GM12801 (cell line): ENCODE data around the gene ROCK2.

Source experiments
- TF ChIP-seq, protein P1 (sequence below): IDR thresholded peaks from one replicate; pipeline ENCODE4 v1.5.1; 2011; ENCODE audit warnings: control low read depth; ENCODE audit not compliant: insufficient read length; ENCODE audit errors: extremely low read depth

ROCK2 gene

DNA sequence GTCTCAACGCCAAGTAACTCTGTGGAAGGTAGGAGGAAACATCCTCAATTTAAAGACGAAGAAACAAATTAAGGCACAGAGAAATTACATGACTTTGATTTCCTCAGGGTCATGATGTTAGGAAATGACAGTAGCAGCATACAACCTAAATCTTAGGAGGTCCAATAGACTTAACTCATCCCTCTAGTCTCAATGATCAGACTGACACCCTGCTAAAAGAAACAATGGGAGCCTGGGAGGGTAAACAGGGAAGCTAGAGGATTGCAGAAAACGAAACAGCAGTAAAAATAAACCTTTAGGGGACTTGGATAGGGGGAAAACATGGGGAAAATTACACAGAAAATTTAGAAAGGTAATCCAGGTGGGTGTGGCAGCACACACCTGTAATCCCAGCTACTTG, 56.0 kb downstream of the ROCK2 start:
- TF ChIP-seq, protein P1, sequence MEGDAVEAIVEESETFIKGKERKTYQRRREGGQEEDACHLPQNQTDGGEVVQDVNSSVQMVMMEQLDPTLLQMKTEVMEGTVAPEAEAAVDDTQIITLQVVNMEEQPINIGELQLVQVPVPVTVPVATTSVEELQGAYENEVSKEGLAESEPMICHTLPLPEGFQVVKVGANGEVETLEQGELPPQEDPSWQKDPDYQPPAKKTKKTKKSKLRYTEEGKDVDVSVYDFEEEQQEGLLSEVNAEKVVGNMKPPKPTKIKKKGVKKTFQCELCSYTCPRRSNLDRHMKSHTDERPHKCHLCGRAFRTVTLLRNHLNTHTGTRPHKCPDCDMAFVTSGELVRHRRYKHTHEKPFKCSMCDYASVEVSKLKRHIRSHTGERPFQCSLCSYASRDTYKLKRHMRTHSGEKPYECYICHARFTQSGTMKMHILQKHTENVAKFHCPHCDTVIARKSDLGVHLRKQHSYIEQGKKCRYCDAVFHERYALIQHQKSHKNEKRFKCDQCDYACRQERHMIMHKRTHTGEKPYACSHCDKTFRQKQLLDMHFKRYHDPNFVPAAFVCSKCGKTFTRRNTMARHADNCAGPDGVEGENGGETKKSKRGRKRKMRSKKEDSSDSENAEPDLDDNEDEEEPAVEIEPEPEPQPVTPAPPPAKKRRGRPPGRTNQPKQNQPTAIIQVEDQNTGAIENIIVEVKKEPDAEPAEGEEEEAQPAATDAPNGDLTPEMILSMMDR, result no peak

DNA sequence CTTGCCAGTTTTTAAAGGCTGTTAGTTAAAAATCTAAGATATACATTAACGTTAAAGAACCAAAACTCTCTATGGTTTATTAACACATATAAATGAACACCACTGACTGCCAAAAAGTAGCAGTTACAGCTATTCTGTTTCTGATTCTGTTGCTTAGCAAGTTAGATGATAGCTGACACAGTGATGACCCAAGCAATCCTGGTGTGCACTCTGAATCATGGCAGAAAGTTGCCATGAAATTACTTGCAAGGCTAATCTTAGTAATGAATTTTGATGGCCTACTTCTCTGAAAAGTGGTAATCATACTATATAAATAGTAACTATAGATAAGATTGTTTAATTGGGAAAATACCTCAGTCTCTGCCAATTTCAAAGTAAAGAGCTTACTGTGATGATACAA, 57.7 kb downstream of the ROCK2 start:
- TF ChIP-seq, protein P1, result no peak

DNA sequence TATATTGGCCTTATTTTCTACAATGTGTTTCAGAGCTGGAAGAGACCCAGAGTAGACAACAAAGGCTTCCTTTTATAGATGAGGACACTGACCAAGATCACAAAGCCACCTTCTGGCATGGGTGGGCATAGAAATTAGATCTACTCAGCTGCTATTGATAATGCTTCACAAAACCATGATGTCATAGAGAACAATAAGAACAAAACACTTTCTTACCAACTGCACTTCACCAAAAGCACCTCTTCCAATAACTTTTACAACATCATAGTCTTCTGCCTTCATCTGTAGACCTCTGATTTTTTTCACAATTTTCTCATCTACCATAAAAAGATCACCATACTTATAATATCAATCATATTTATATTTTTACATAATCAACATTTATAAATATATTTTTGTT, 58.1 kb downstream of the ROCK2 start:
- TF ChIP-seq, protein P1, result no peak

DNA sequence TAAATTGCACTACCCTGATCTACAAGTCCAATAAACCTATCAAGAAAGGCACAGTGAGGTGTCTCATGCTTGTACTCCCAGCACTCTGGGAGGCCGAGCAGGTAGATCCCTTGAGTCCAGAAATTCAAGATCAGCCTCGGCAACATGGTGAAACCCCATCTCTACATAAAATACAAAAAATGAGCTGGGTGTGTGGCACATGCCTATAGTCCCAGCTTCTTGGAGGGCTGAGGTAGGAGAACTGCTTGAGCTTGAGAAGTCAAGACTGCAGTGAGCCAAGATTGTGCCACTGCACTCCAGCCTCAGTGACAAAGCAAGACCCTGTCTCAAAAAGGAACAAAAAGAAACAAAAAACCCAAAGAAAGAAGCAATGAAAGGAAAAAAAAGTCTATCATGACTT, 58.9 kb downstream of the ROCK2 start:
- TF ChIP-seq, protein P1, result no peak

DNA sequence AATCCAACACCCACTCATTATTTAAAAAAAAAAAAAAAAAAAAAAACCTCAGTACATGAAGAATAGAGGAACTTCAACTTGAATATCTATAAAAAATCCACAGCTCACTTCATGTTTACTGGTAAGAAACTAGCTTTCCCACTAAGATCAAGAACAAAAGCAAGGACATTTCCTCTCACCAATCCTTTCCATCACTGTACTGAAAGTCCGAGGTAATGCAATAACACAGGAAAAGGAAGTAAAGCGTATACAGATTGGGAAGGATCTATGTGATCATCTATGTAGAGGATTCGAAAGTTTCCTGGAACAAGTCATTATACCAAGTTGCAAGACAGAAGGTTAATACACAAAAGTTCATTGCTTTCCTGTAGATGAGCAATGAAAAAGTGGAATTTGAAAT, 63.2 kb downstream of the ROCK2 start:
- TF ChIP-seq, protein P1, result no peak

DNA sequence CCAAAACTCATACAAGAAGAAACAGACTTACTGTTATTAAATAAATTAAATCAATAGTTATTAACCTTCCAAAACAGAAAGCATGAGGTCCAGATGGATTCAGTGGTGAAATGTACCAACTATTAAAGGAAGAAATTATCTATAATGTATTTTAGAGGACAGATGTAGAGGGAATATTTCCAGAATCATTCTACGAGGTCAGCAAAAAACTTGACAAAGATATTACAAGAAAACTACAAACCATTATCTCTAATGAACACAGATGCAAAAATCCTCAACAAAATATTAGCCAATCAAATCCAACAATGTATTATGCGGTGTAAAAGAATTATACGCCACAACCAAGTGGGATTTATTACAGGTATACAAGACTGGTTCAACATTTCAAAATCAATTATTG, 63.7 kb downstream of the ROCK2 start:
- TF ChIP-seq, protein P1, result no peak

DNA sequence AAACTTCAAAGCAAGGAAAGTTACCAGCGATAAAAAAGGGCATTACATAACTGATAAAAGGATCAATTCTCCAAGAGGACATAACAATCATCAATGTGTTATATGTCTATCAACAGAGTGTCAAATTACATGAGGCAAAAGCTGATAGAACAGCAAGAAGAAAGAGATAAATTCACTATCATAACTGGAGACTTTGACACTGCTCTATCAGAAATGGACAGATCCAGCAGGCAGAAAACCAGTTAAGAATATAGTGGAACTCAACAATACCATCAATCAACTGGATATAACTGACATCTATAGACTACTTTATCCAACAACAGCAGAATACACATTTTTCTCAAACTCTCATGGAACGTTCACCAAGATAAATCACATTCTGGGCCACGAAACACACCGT, 65.0 kb downstream of the ROCK2 start:
- TF ChIP-seq, protein P1, result no peak

DNA sequence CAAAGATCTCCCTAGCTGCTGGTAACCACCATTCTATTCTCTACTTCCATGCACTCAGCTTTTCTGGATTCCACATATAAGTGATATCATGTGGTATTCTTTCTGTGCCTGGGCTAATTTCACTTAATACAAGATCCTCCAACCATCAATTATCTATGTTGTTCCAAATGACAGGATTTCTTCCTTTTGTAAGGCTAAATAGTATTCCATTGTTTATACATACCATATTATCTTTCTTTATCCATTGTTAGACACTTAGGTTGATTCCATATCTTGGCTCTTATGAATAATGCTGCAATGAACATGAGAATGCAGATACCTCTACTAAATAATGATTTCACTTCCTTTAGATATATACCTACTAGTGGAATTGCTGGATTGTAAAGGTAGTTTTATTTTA, 66.2 kb downstream of the ROCK2 start:
- TF ChIP-seq, protein P1, result no peak
